OCI-LY3 (cell line): Measurements from ENCODE around the gene TMEM238.
"Not testable (repeated sequence)": the region's sequence is repeated elsewhere in the genome, so short reads cannot be mapped to it uniquely, and the experiment has no call there.

Experiments used
- H2AFZ ChIP-seq: fragments of 200-600, 300-600 bp; shearing (Covaris generic); 2 replicates; pipeline ENCODE4 v1.6.0; 2014; ENCODE audit warnings: antibody characterized with exemption, low read depth, low read length
- H3K27ac ChIP-seq: fragments of 200-600, 300-600 bp; sonication (generic); 2 replicates; pipeline ENCODE4 v1.5.1; 2014; ENCODE audit warnings: mild to moderate bottlenecking, low read length, moderate library complexity, mixed read lengths
- H3K27me3 ChIP-seq: fragments of 200-600, 300-600 bp; sonication (generic); 2 replicates; pipeline ENCODE4 v1.6.1; 2014; ENCODE audit warnings: low read depth, low read length, mixed read lengths
- H3K36me3 ChIP-seq: fragments of 200-600, 300-600 bp; sonication (generic); replicated peaks from 2 replicates; pipeline ENCODE3; 2014; ENCODE audit warnings: low read depth, low read length, mixed read lengths
- H3K4me1 ChIP-seq: fragments of 300-600, 200-600 bp; sonication (generic); 2 replicates; pipeline ENCODE4 v1.6.1; 2014; ENCODE audit warnings: low read length, mixed read lengths
- H3K4me2 ChIP-seq: fragments of 200-600, 300-600 bp; sonication (generic); 2 replicates; pipeline ENCODE4 v1.6.1; 2014; ENCODE audit warnings: low read length, mixed read lengths
- H3K4me3 ChIP-seq: fragments of 300-600, 200-600 bp; sonication (generic); 2 replicates; pipeline ENCODE4 v1.5.1; 2014; ENCODE audit warnings: antibody characterized with exemption, mild to moderate bottlenecking, low read length, moderate library complexity
- H3K79me2 ChIP-seq: fragments of 300-600, 200-600 bp; shearing (Covaris generic); 2 replicates; pipeline ENCODE4 v1.6.1; 2014; ENCODE audit warnings: mild to moderate bottlenecking, low read length, mixed read lengths
- H3K9ac ChIP-seq: fragments of 300-600, 200-600 bp; shearing (Covaris generic); 2 replicates; pipeline ENCODE4 v1.6.0; 2014; ENCODE audit warnings: mild to moderate bottlenecking, low read length, moderate library complexity
- H3K9me3 ChIP-seq: fragments of 200-600, 300-600 bp; shearing (Covaris generic); 2 replicates; pipeline ENCODE4 v1.6.1; 2014; ENCODE audit warnings: low read length, mixed read lengths; ENCODE audit not compliant: insufficient read depth
- H4K20me1 ChIP-seq: fragments of 200-600, 300-600 bp; sonication (generic); 2 replicates; pipeline ENCODE4 v1.6.1; 2016; ENCODE audit warnings: low read length, mixed read lengths; ENCODE audit not compliant: insufficient read depth
- EZH2phosphoT487 ChIP-seq: fragments of 200-600 bp; shearing (Covaris generic); IDR thresholded peaks from 2 replicates; pipeline ENCODE4 v1.6.1; 2018; ENCODE audit warnings: antibody characterized with exemption, mixed run types, low read depth
- TF ChIP-seq, protein P1 (sequence below): fragments of 200-600, 300-600 bp; sonication (generic); IDR thresholded peaks from 2 replicates; pipeline ENCODE4 v1.5.1; 2014; ENCODE audit warnings: antibody characterized with exemption, low read length, low read depth

The TMEM238 gene

DNA sequence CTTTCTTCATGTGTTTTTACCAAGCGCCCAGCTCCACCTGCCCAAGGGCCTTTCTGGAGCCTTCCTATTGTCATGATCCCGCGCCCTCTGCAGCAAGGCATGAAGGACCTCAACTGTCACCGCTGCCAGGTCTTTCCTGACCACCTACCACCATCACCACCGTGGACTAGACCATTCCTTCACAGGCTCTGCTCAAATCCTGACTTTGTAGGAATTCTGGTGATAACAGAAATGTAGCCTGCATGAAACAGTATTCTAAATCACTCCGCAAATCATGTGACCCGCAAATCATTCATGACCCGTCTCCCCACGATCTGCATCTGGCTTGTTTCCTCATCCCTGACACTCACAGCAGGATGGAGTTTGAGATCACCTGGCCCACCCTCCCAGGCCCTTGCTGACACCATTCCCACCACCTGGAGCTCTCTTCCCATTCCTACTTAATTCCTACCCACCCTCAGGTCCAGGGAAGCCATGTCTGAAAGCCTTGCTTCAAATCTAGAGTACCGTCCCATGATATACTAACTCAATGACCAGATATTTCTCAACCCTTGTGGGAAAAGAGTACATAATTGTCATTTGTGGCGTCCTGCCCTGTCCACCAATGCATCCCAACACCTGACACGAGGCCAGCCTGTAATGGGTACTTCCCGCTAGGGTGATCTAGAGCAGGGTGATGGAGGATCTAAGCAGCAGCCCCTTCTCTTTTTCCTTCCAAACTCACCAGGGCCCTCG lies 22.2 kb upstream of the TMEM238 start:
- H3K4me3 ChIP-seq = peak overlapping the region; percentile 86
- peak overlapping the region; percentile 97 for H3K9ac ChIP-seq
- TF ChIP-seq EZH2phosphoT487 = no peak
- TF ChIP-seq, protein P1, sequence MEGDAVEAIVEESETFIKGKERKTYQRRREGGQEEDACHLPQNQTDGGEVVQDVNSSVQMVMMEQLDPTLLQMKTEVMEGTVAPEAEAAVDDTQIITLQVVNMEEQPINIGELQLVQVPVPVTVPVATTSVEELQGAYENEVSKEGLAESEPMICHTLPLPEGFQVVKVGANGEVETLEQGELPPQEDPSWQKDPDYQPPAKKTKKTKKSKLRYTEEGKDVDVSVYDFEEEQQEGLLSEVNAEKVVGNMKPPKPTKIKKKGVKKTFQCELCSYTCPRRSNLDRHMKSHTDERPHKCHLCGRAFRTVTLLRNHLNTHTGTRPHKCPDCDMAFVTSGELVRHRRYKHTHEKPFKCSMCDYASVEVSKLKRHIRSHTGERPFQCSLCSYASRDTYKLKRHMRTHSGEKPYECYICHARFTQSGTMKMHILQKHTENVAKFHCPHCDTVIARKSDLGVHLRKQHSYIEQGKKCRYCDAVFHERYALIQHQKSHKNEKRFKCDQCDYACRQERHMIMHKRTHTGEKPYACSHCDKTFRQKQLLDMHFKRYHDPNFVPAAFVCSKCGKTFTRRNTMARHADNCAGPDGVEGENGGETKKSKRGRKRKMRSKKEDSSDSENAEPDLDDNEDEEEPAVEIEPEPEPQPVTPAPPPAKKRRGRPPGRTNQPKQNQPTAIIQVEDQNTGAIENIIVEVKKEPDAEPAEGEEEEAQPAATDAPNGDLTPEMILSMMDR = no peak
- peaks cover 19% of the 10 kb centered on the region for H3K4me1 ChIP-seq
- peak overlapping the region; percentile 86 for H3K4me2 ChIP-seq
- H3K36me3 ChIP-seq = peaks cover 53% of the 10 kb centered on the region
- H3K27me3 ChIP-seq = no peaks in the 10 kb centered on the region
- peaks cover 47% of the 10 kb centered on the region for H3K79me2 ChIP-seq
- H3K9me3 ChIP-seq = peaks cover 3% of the 10 kb centered on the region
- peak overlapping the region; percentile 87 for H3K27ac ChIP-seq
- H2AFZ ChIP-seq = no peak overlapping the region
- H4K20me1 ChIP-seq = peaks cover 47% of the 10 kb centered on the region

DNA sequence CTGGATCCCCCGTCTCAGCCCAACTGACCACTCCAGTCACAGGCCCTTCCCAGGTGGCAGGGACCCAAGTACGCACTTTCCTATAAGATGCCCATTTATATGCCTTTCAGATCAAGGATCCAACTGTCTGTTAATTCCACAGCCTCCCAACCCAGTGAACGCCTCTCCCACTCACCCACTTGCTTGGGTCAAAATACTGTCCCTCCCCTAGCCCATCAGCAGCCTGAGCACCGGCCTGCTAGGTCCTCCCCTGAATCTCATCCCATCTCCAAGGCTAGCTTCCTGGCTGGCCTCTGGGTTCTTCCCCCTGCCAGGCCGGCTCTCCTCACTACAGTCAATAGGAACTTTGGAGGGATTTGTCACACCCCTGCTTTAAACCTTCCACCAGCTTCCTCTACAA lies 21.5 kb upstream of the TMEM238 start:
- H3K4me3 ChIP-seq = peak overlapping the region; percentile 86
- peaks cover 47% of the 10 kb centered on the region for H3K79me2 ChIP-seq
- peaks cover 58% of the 10 kb centered on the region for H3K36me3 ChIP-seq
- no peak overlapping the region for H3K27ac ChIP-seq
- TF ChIP-seq, protein P1 = no peak
- no peak for TF ChIP-seq EZH2phosphoT487
- no peaks in the 10 kb centered on the region for H3K27me3 ChIP-seq
- H4K20me1 ChIP-seq = peaks cover 51% of the 10 kb centered on the region
- H3K4me2 ChIP-seq = peak overlapping the region; percentile 86
- no peak overlapping the region for H2AFZ ChIP-seq
- H3K9me3 ChIP-seq = peaks cover 3% of the 10 kb centered on the region
- peaks cover 19% of the 10 kb centered on the region for H3K4me1 ChIP-seq
- no peak overlapping the region for H3K9ac ChIP-seq

DNA sequence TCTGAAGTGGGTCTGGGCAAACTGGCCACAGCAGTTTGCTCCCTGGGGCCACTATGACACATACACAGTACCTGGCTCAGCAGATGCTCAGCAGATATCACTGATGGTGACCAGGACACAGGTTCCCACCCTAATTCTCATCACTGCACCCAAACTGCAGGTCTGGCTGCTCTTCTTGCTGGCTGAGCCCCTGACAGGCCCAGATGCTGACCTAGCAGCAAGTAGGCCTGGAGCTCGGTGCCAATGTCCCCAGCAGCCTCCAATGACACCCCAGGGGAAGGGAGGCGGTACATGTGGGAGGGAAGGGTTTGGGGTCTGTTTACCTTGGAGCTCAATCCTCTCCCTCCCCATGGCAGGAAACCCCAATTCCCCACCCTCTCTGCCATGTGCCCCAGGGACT lies 18.4 kb upstream of the TMEM238 start:
- H3K79me2 ChIP-seq = peaks cover 47% of the 10 kb centered on the region
- H3K4me3 ChIP-seq = no peak overlapping the region
- H3K9ac ChIP-seq = no peak overlapping the region
- H3K36me3 ChIP-seq = peaks cover 57% of the 10 kb centered on the region
- H4K20me1 ChIP-seq = peaks cover 67% of the 10 kb centered on the region
- no peak overlapping the region for H2AFZ ChIP-seq
- H3K27me3 ChIP-seq = no peaks in the 10 kb centered on the region
- no peak overlapping the region for H3K4me2 ChIP-seq
- H3K9me3 ChIP-seq = no peaks in the 10 kb centered on the region
- H3K4me1 ChIP-seq = peaks cover 24% of the 10 kb centered on the region
- no peak for TF ChIP-seq EZH2phosphoT487
- TF ChIP-seq, protein P1 = no peak
- H3K27ac ChIP-seq = no peak overlapping the region

DNA sequence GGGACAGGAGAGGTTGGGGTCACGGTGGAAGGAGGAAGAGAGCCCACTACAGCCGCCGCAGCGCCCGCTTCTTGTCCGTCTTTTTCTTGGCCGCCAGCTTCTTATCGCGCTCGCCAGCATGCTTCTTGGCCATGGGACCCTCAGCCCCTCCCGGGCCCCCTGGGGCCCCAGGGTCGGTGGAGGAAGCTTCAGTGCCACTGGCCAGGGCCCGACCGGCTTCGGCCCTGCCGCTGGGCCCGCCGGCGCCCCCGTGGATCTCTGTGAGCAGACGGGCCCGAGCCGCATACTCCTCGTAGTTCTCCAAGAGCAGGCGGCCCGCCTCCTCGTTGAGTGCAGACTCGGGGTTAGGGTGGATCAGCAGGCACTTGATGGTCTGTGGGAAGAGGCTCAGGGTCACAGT lies 17.3 kb upstream of the TMEM238 start:
- not testable (repeated sequence) for H3K27ac ChIP-seq, H3K9ac ChIP-seq, H2AFZ ChIP-seq, H3K9me3 ChIP-seq, H3K4me3 ChIP-seq, H3K27me3 ChIP-seq, H3K4me2 ChIP-seq
- peaks cover 36% of the 10 kb centered on the region for H3K79me2 ChIP-seq
- H3K36me3 ChIP-seq = peaks cover 47% of the 10 kb centered on the region
- H3K4me1 ChIP-seq = peaks cover 23% of the 10 kb centered on the region
- H4K20me1 ChIP-seq = peaks cover 64% of the 10 kb centered on the region
